Activated naive CD8-positive, alpha-beta T cell treated with anti-CD3 and anti-CD28 coated beads, Interleukin-2, amount 50 U/mL, for 16 hours (primary cell): ENCODE results near the gene COQ10B.
A peak's percentile ranks its signal among the peaks of the same experiment; 100 is the strongest.
"Not testable (repeated sequence)": the region's sequence is repeated elsewhere in the genome, so short reads cannot be mapped to it uniquely, and the experiment has no call there.

ENCODE experiments used
- DNase-seq: peaks from one replicate; pipeline ENCODE4 v3.0.0-alpha.2; 2020; ENCODE audit warnings: low read depth, low spot score

Gene COQ10B

GRCh38 chr2:197450935-197451358 lies 2.4 kb upstream of the COQ10B start:
- DNase-seq = not testable (repeated sequence)

DNA sequence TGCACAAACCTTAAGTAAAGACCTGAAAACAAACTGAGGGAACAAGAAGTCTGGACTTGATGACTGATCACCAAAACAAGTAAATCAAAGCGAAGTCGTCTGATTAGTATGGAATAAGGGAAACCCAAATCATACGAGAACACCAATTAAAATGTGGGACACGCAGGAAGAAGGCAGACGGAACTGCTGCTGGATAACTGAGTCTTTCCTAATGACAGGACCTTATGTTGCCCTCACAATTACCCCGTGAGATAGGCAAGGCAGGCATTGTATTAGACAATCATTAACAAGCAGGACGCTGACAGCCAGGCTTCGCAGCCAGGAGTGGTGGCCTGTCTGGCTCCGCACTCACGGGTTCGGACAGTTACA lies 614 bp upstream of the COQ10B start:
- no peak for DNase-seq

- DNase-seq = no peak
Measured at GRCh38 chr2:197453914-197454398, 604 bp downstream of the COQ10B start.

GRCh38 chr2:197454923-197455322 lies 1.6 kb downstream of the COQ10B start:
- no peak for DNase-seq

GRCh38 chr2:197455428-197455827 lies 2.1 kb downstream of the COQ10B start:
- no peak for DNase-seq

DNA sequence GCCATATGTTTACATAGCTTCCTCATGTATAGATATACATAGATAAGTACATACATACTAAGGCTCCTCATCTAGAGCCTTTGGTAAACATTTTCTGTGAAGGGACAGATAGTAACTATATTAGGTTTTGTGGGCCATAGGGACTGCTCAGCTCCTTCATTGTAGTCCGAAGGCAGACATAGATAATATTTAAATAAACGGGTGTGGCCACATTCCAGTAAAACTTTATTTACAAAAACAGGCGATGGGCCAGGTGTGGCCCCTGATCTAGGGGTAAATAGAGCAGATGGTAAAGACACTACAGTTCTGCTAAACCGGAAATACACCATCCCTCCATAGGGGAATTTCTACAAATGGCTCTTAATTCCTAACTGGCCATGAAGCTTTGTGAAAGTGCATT lies 7.3 kb downstream of the COQ10B start:
- no peak for DNase-seq

GRCh38 chr2:197461057-197461456 lies 7.7 kb downstream of the COQ10B start:
- DNase-seq = no peak

DNA sequence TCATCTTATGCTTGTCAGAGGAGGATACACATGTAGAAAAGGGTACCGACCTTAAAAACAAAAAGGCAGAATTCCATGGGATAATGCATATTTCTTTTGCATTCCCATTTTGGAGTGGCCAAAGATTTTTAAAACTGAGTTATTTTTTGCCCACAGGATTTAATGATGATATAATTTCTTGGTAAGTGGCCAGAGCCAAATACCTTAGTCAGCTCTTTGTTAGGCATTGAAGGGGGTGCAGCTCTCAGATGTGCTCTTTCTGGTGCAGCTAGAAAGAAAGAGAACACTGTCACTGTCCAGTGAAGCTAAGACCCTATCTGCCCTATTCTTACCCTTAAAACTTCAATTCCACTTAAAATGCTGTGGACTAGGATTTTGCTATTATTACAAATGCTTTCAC lies 10.8 kb downstream of the COQ10B start:
- DNase-seq = no peak

- DNase-seq = no peak
Measured at GRCh38 chr2:197472166-197472565, 18.8 kb downstream of the COQ10B start.

DNA sequence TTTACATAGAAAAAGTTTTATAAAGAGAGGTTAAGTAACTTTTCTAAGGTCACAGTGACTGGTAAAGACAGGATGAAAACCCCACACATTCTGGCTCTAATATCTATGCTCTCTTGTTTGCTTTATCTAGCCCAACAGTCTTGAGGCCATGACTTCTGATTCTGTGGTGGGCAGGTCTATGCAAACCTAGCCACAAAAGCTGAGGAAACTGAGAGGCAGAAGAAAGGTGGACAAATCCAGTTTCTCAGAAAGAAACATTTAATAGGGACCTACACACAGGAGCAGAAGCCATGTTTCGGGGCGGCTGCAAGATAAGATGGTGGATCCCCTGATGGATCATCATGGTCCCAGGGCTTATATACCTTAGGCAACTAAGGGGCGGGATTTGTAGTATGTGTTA lies 24.4 kb downstream of the COQ10B start:
- DNase-seq = no peak

DNA sequence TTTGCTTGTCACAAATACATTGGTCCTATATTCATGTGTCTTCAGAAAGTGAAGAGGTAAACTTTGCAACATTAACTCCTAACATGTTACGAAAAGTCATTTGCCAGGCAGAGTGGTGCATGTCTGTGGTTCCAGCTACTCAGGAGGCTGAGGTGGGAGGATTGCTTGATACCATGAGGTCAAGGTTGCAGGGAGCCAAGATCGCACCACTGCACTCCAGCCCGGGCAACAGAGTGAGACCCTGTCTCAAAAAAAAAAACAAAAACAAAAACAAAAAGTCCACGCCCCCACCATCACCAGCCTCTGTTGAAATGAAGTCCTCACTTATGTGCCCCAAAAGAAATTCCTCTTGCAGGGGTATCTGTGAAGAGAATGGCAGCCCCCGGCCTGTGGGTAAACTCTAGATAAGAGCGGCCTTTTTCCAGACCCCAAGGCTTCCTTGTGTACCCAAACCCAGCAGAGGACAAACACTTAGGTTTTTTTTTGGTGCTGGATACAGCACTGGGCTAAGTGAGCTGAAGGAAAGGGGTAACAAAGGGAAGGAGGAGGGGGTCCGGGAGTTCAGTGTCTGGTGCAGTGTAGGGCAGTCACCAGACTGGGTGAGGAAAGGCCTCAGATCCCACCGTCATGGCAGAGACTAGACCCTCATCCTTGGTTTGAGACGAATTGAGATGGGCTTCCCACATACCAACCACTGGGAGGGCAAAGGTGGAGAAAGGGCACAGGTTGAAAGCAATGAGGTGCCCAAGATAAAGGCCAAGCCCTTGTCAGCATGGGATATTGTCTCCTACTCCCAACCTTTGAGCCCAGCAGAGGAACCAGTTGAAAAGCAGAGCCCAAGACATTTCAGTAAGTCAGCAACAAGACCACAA lies 27.0 kb downstream of the COQ10B start:
- no peak for DNase-seq

DNA sequence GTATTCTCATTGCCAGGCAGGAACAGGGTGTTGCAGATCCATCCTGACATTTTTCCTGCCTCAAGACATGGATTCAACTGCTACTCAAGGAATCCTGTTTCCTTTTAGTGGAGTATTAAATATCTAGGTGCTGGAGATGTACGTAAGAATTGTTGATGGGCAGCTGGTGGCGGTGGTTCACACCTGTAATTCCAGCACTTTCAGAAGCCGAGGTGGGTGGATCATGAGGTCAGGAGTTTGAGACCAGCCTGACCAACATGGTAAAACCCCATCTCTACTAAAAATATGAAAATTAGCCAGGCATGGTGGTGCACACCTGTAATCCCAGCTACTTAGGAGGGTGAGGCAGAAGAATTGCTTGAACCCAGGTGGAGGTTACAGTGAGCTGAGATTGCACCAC lies 30.9 kb downstream of the COQ10B start:
- DNase-seq = not testable (repeated sequence)

DNA sequence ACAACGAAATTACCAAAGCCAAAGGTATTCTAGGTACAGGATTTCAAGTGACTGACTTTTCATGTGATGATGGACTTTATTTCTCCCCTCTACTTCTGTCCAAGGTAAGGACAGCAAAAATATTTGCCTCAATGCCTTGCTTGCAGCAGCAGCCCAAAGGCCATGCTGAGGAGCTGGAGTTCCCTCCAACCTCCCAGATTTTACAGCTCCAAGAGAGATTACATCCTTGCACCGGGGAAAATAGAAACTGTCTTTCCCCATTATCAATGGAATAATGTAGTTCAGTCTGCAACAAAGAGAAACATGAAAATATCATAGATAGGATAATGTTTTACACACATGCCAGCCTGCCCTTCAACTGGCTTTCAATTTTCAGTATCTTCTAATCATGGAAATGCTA lies 32.8 kb downstream of the COQ10B start:
- DNase-seq = no peak

DNA sequence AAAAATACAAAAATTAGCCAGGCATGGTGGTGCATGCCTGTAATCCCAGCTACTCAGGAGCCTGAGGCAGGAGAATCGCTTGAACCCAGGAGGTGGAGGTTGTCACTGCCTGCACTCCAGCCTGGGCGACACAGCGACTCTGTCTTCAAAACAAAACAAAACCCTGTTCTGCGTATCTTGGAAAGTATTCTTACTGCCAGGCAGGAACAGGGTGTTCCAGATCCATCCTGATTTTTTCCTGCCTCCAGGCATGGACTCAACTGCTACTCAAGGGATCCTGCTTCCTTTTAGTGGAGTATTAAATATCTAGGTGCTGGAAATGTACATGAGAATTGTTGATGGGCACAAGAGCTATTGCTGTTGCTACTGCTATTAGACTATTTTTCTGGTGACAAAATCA lies 34.0 kb downstream of the COQ10B start:
- no peak for DNase-seq

- no peak for DNase-seq
Measured at GRCh38 chr2:197495433-197496134, 42.2 kb downstream of the COQ10B start.

- DNase-seq = no peak
Measured at GRCh38 chr2:197496695-197497094, 43.3 kb downstream of the COQ10B start.

DNA sequence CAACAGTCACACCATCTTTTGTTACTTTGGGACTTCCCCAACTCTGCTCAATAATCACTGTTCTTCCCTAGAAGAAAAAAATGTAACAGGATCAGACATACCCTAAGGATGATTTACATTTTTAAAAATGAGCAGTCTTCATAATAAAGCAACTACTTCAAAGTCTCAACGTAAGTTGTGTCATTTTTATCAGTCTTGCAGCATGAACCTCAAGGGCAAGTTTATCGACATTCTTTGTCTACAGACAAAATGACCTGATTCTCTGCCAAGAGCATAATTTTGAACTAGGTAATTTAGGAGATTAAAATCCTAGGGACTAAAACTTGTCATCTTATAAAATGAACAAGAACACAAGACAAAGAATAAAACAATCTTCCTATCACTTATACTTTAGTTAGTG lies 44.0 kb downstream of the COQ10B start:
- DNase-seq = no peak

DNA sequence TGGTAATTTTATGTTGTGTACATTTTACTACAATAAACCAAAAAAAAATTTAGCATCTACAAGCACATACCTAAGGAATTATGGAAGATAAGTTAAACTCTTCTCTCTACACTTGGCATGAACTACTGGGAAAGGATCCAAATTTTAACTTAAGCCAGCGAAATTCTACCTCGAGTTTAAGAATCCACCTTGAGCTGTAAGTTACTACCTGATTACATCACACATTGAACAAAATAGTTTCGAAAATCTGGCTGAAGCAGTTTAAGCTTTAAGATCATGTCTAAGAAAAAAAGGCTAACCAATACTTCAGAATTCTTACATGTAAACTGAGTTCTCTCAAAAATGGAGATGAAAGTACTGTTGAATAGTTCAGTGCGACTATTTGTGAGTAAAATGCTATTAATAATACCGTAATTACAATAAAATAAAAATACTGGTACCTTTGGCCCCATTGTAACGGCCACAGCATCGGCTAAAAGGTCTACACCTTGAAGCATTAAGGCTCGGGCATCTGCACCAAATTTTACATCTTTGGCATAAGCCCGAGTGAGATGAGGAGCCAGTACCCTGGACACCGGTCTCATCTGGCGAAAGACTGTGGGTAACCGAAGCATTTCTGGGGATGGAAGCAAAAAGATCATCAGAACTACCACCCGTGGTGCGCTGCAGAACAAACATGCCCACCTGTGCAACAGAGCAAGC lies 45.0 kb downstream of the COQ10B start:
- no peak for DNase-seq

DNA sequence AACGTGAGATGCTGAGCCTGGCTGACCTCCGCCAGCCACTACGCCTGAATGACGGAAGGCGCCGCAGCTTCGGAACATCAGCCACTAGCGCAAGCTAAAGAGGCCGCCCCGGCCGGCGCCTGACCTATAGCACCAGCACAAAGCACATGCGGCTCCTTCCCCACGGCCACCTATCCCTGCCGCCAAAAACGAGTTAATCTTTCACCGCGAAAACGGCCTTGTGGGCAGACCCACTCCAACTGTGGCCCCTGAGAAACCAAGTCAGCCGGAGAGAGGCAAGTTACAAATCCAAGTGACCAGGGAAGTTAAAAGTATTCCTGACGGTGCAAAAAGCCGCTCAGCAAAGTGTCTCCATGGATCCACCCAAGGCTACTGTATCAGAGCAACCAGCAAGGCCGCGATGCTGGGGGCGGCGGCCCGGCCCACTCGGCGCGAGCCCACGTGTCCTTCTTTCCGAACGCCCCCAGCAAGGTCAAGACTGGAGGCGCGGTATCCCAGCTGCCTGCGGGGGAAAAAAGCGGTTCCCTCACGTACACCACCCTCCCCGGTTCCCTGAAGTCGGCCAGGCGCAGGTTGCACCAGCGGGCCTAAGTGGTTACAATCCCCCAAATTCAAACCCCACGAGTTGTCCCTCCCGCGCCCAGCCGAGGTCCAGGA lies 45.7 kb downstream of the COQ10B start:
- peak; percentile 16 for DNase-seq

GRCh38 chr2:197499594-197500502 lies 46.5 kb downstream of the COQ10B start, which contains the start of the genes HSPD1 and HSPE1:
Gene HSPD1 (minus strand): TSS chr2:197499840. CDS start chr2:197498848, 992 bp downstream.
Gene HSPE1 (plus strand): TSS chr2:197500379. CDS start chr2:197500437, 58 bp downstream.
- peak; percentile 94 for DNase-seq
